PFSK-1 (cell line): ENCODE measurements around the gene GFRA1.

Experiments
- FOXP2 ChIP-seq: optimal IDR thresholded peaks from 2 replicates; pipeline ENCODE3; 2011; ENCODE audit warnings: borderline replicate concordance, control low read depth, inconsistent platforms; ENCODE audit not compliant: insufficient read depth; ENCODE audit errors: extremely low read length, extremely low read depth
- POLR2AphosphoS5 ChIP-seq: IDR thresholded peaks from 2 replicates; pipeline ENCODE4 v1.6.1; 2012; ENCODE audit warnings: low read depth, mild to moderate bottlenecking, control low read depth, low read length, moderate library complexity
- SIN3A ChIP-seq: IDR thresholded peaks from 2 replicates; pipeline ENCODE4 v1.6.1; 2012; ENCODE audit warnings: mild to moderate bottlenecking, low read length, moderate library complexity, borderline replicate concordance; ENCODE audit not compliant: insufficient read depth
- TAF1 ChIP-seq: IDR thresholded peaks from 2 replicates; pipeline ENCODE4 v1.6.1; 2012; ENCODE audit warnings: low read length, control low read depth, borderline replicate concordance; ENCODE audit not compliant: insufficient read depth
- TF ChIP-seq, protein P1 (sequence below), 2 experiments: IDR thresholded peaks; 2 replicates each; pipeline versions ENCODE4 v1.6.1 to v1.8.0; 2011 to 2012; ENCODE audit warnings: low read depth in 2 of 2, low read length in 2 of 2, control low read depth in 1 of 2, inconsistent platforms in 1 of 2, mild to moderate bottlenecking in 1 of 2, moderate library complexity in 1 of 2; ENCODE audit not compliant: insufficient read depth in 1 of 2

DNA sequence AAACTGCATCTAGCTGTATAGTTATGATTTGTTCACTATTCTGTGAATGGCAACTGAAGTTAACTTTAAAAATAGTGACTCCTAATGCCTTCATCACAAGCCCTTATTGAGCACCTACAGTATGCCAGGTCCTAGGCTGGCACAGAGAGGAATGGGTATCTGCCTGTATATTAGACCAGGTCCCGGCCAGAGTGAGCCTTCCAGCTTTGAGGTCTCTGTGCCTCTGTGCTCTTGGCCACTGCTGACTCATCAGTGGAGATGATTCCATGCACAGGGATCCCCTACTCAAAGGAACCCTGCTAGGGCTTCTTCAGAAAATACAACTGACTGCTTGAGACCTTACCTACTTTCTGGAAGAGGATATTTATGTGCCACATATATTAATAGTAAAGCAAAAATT, 118.4 kb downstream of the GFRA1 start:
- TF ChIP-seq SIN3A (no peak), POLR2AphosphoS5 (no peak), TAF1 (no peak), FOXP2 (no peak)
- TF ChIP-seq, protein P1, sequence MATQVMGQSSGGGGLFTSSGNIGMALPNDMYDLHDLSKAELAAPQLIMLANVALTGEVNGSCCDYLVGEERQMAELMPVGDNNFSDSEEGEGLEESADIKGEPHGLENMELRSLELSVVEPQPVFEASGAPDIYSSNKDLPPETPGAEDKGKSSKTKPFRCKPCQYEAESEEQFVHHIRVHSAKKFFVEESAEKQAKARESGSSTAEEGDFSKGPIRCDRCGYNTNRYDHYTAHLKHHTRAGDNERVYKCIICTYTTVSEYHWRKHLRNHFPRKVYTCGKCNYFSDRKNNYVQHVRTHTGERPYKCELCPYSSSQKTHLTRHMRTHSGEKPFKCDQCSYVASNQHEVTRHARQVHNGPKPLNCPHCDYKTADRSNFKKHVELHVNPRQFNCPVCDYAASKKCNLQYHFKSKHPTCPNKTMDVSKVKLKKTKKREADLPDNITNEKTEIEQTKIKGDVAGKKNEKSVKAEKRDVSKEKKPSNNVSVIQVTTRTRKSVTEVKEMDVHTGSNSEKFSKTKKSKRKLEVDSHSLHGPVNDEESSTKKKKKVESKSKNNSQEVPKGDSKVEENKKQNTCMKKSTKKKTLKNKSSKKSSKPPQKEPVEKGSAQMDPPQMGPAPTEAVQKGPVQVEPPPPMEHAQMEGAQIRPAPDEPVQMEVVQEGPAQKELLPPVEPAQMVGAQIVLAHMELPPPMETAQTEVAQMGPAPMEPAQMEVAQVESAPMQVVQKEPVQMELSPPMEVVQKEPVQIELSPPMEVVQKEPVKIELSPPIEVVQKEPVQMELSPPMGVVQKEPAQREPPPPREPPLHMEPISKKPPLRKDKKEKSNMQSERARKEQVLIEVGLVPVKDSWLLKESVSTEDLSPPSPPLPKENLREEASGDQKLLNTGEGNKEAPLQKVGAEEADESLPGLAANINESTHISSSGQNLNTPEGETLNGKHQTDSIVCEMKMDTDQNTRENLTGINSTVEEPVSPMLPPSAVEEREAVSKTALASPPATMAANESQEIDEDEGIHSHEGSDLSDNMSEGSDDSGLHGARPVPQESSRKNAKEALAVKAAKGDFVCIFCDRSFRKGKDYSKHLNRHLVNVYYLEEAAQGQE (IDR thresholded peaks at IDR 0.05; ENCODE audit: insufficient read depth in 1 of 2, low read depth in 2 of 2, low read length in 2 of 2), result no peak
